ENCODE measurements around the gene GRIN1. TPM values are rescaled to one million over a fixed set of nuclear protein-coding genes. Genes with fewer than 3 reads are reported as not detected.

The GRIN1 gene
- total and polyA plus RNA-seq, 10 of the 15 experiments (the other 5 are each of a cell fraction or from before 2014, with no cell fraction given): 0.05 to 0.10 (median 0.06) TPM; not detected in 6

DNA sequence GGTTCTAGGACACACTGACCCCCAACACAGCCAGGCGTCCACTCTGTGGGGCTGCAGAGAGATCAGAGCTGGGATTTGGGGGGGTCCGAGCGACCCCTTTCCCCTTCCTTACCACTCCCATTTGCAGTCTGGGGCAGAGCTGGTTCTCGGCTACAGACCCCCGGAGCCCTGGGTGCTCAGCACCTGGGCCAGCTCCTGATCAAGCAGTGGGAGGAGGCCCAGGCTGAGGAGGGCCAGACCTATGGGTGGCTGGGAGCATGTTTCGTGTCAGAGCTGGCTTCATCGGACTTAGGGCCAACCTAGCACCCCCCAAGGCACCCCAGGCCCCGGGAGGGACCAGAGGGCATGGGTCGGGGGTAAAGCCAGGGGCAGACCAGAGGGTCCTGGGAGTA lies 7.6 kb downstream of the GRIN1 start:
- 53% methylated on average over 8 of the region's 9 CpGs for WGBS (ENCODE audit: insufficient coverage, insufficient replicate concordance, low lambda C conversion rate, missing lambda C conversion rate)
- H4K20me1 ChIP-seq (ENCODE audit: control insufficient read depth, insufficient read depth): no peaks in the 10 kb centered on the region
- H3K9ac ChIP-seq (ENCODE audit: control insufficient read depth, insufficient read depth, low read length): no peak overlapping the region
- no peak overlapping the region for H3K4me3 ChIP-seq
- H3K4me1 ChIP-seq (ENCODE audit: control insufficient read depth, insufficient read depth, low read length): peaks cover 6% of the 10 kb centered on the region; the same call in 1 of the 2 replicates
- ChIA-PET POLR2A (interaction anchor here (0.5 kb wide), 1 partner anchor 61 kb away, joined by 3 read pairs; no protein-coding TSS in a partner anchor), SMC1A (ENCODE audit: uncharacterized antibody, unreplicated experiment) (no interaction called here), CTCF (no interaction called here), RAD21 (ENCODE audit: unreplicated experiment) (no interaction called here)
- no peak for TF ChIP-seq HCFC1 (IDR thresholded peaks at IDR 0.05; ENCODE audit: low read length)
- no peak for TF ChIP-seq SP1 (IDR thresholded peaks at IDR 0.05; ENCODE audit: low read depth, low read length)
- TF ChIP-seq, protein P1, sequence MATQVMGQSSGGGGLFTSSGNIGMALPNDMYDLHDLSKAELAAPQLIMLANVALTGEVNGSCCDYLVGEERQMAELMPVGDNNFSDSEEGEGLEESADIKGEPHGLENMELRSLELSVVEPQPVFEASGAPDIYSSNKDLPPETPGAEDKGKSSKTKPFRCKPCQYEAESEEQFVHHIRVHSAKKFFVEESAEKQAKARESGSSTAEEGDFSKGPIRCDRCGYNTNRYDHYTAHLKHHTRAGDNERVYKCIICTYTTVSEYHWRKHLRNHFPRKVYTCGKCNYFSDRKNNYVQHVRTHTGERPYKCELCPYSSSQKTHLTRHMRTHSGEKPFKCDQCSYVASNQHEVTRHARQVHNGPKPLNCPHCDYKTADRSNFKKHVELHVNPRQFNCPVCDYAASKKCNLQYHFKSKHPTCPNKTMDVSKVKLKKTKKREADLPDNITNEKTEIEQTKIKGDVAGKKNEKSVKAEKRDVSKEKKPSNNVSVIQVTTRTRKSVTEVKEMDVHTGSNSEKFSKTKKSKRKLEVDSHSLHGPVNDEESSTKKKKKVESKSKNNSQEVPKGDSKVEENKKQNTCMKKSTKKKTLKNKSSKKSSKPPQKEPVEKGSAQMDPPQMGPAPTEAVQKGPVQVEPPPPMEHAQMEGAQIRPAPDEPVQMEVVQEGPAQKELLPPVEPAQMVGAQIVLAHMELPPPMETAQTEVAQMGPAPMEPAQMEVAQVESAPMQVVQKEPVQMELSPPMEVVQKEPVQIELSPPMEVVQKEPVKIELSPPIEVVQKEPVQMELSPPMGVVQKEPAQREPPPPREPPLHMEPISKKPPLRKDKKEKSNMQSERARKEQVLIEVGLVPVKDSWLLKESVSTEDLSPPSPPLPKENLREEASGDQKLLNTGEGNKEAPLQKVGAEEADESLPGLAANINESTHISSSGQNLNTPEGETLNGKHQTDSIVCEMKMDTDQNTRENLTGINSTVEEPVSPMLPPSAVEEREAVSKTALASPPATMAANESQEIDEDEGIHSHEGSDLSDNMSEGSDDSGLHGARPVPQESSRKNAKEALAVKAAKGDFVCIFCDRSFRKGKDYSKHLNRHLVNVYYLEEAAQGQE (IDR thresholded peaks at IDR 0.05; ENCODE audit: low read depth, low read length): peak; percentile 67; the same call in 1 of the 2 replicates
- no peak for TF ChIP-seq FOXM1 (IDR thresholded peaks at IDR 0.05; ENCODE audit: low read depth, low read length)
- no peak for TF ChIP-seq YY1 (IDR thresholded peaks at IDR 0.05; ENCODE audit: low read depth, low read length)
- no peak for TF ChIP-seq IKZF2 (IDR thresholded peaks at IDR 0.05)
- no peaks in the 10 kb centered on the region for H3K79me2 ChIP-seq (ENCODE audit: control insufficient read depth, insufficient read depth, low read length)
- ATAC-seq (no peak), FAIRE-seq (no peak), DNase-seq (ENCODE audit: low read depth, low spot score) (no peak)
- no peak overlapping the region for H2AFZ ChIP-seq (ENCODE audit: control insufficient read depth, low read depth, low read length)
- no peak overlapping the region for H3K4me2 ChIP-seq (ENCODE audit: control insufficient read depth, insufficient read depth)
- no peaks in the 10 kb centered on the region; a peak in 1 of 4 replicates for H3K27me3 ChIP-seq (replicated peaks in 1 of 2; ENCODE audit: control insufficient read depth in 2 of 2, insufficient read depth in 2 of 2, low read length in 1 of 2)
- H3K36me3 ChIP-seq (ENCODE audit: control insufficient read depth in 2 of 2, insufficient read depth in 2 of 2, low read length in 1 of 2): no peaks in the 10 kb centered on the region
- intact Hi-C loops (cut with micrococcal nuclease; ENCODE audit: unreplicated experiment): no loop called here
- in situ Hi-C loops (cut with MboI): no loop called here
- no peaks in the 10 kb centered on the region for H3K9me3 ChIP-seq (replicated peaks; ENCODE audit: control insufficient read depth, insufficient read depth, low read length)
- BruUV-seq (replicated peaks): no TSS peak
- H3K27ac ChIP-seq (ENCODE audit: control insufficient read depth, insufficient read depth): no peak overlapping the region
